GM12878 (cell line): ENCODE measurements around the gene MFGE8. TPM values are rescaled to one million over a fixed set of nuclear protein-coding genes. Genes with fewer than 3 reads are reported as not detected.

ENCODE experiments used
- ATAC-seq: fragments of 200-7000 bp; cut with Tn5 transposase; 3 replicates; pipeline ENCODE4 v1.9.1; 2020; ENCODE audit warnings: mild to moderate bottlenecking, moderate library complexity
- BruUV-seq: library from RNA; stranded (reverse); fragments of 400-500 nt; replicated peaks from 2 replicates; lab custom pipeline; 2021; lab: Mats Ljungman, UMichigan
- CTCF ChIA-PET: fragments of 300-600 bp; sonication (Branson Sonifier 250); formaldehyde crosslinking; extraction: SDS; loops from one replicate; lab custom pipeline; 2021; ENCODE audit warnings: inconsistent platforms; lab: Yijun Ruan, JAX
- POLR2A ChIA-PET: fragments of 350-600 bp; formaldehyde crosslinking; extraction: SDS; loops from one replicate; lab custom pipeline; 2021; ENCODE audit warnings: inconsistent platforms; lab: Charles Lee
- RAD21 ChIA-PET: fragments of 300-600 bp; sonication (Branson Sonifier 250); formaldehyde crosslinking; loops from one replicate; lab custom pipeline; 2023; ENCODE audit warnings: antibody characterized with exemption; ENCODE audit not compliant: unreplicated experiment; lab: Charles Lee
- SMC1A ChIA-PET: fragments of 300-600 bp; sonication (Branson Sonifier 250); formaldehyde crosslinking; loops from one replicate; lab custom pipeline; 2023; ENCODE audit not compliant: unreplicated experiment, uncharacterized antibody; lab: Charles Lee
- DNase-seq: peaks from one replicate; pipeline ENCODE4 v3.0.0-alpha.2; 2011; ENCODE audit warnings: low read depth, low spot score
- FAIRE-seq: peaks from 3 replicates; lab custom pipeline; 2011; peaks lifted over from hg19 to GRCh38; lab: Jason Lieb, UNC
- H2AFZ ChIP-seq: 2 replicates; pipeline ENCODE4 v1.6.0; 2011; ENCODE audit warnings: low read depth, low read length, control low read depth; ENCODE audit not compliant: control insufficient read depth
- H3K27ac ChIP-seq: 2 replicates; pipeline ENCODE4 v1.5.1; 2011; ENCODE audit warnings: control low read depth; ENCODE audit not compliant: control insufficient read depth, insufficient read depth
- H3K27me3 ChIP-seq, 2 experiments: replicated peaks in 1 of 2; 2 replicates each; pipeline versions ENCODE4 v1.6.0 to v1.6.1; 2011; ENCODE audit warnings: low read length in 1 of 2; ENCODE audit not compliant: control insufficient read depth in 2 of 2, insufficient read depth in 2 of 2
- H3K36me3 ChIP-seq, 2 experiments: 2 replicates each; pipeline ENCODE4 v1.5.1; 2011; ENCODE audit warnings: low read length in 1 of 2; ENCODE audit not compliant: control insufficient read depth in 2 of 2, insufficient read depth in 2 of 2
- H3K4me1 ChIP-seq: 2 replicates; pipeline ENCODE4 v1.6.1; 2011; ENCODE audit warnings: mild to moderate bottlenecking, low read length, moderate library complexity, mixed read lengths; ENCODE audit not compliant: control insufficient read depth, insufficient read depth
- H3K4me2 ChIP-seq: 2 replicates; pipeline ENCODE4 v1.6.0; 2011; ENCODE audit warnings: control low read depth; ENCODE audit not compliant: control insufficient read depth, insufficient read depth
- H3K4me3 ChIP-seq: fragments of 200-600 bp; sonication (generic); 2 replicates; pipeline ENCODE4 v1.5.1; 2016
- H3K79me2 ChIP-seq: 2 replicates; pipeline ENCODE4 v1.6.0; 2011; ENCODE audit warnings: low read length; ENCODE audit not compliant: control insufficient read depth, insufficient read depth
- H3K9ac ChIP-seq: 2 replicates; pipeline ENCODE4 v1.8.0; 2011; ENCODE audit warnings: low read length, control low read depth, mixed read lengths; ENCODE audit not compliant: control insufficient read depth, insufficient read depth
- H3K9me3 ChIP-seq: replicated peaks from 3 replicates; pipeline ENCODE4 v1.5.1; 2011; ENCODE audit warnings: mild to moderate bottlenecking, low read length; ENCODE audit not compliant: control insufficient read depth, insufficient read depth
- H4K20me1 ChIP-seq: 2 replicates; pipeline ENCODE4 v1.6.0; 2011; ENCODE audit not compliant: control insufficient read depth, insufficient read depth
- CEBPB ChIP-seq, 2 experiments: fragments of 150-350 bp in 1 of 2; IDR thresholded peaks; 2 replicates each; pipeline ENCODE4 v1.6.1; 2012 to 2014; ENCODE audit warnings: low read depth in 2 of 2, low read length in 2 of 2, borderline replicate concordance in 1 of 2, inconsistent platforms in 1 of 2
- FOXK2 ChIP-seq: fragments of 450-650 bp; IDR thresholded peaks from 2 replicates; pipeline ENCODE4 v1.6.1; 2017; ENCODE audit warnings: mild to moderate bottlenecking, moderate library complexity
- KDM1A ChIP-seq: fragments of 200-600 bp; sonication (generic); IDR thresholded peaks from 2 replicates; pipeline ENCODE4 v1.6.1; 2016; ENCODE audit warnings: borderline replicate concordance
- MTA3 ChIP-seq: IDR thresholded peaks from 2 replicates; pipeline ENCODE4 v1.6.1; 2012; ENCODE audit warnings: low read length, inconsistent platforms, borderline replicate concordance
- TARDBP ChIP-seq: IDR thresholded peaks from 2 replicates; pipeline ENCODE4 v1.6.1; 2016; ENCODE audit warnings: borderline replicate concordance
- TBL1XR1 ChIP-seq: IDR thresholded peaks from 2 replicates; pipeline ENCODE4 v1.6.1; 2012; ENCODE audit warnings: low read depth, low read length, improper control_type of control experiment
- TCF3 ChIP-seq: IDR thresholded peaks from 2 replicates; pipeline ENCODE4 v1.6.1; 2012; ENCODE audit warnings: low read depth, mild to moderate bottlenecking, low read length, borderline replicate concordance; ENCODE audit not compliant: insufficient read depth
- ZNF274 ChIP-seq: IDR thresholded peaks from one replicate; pipeline ENCODE4 v1.8.0; 2011; ENCODE audit not compliant: insufficient read length, insufficient read depth
- WGBS: methylation state at CpG from one replicate; pipeline ENCODE4 v1.1.6; 2016; ENCODE audit warnings: low lambda C conversion rate; ENCODE audit not compliant: insufficient replicate concordance, insufficient coverage; ENCODE audit errors: missing lambda C conversion rate; 5-methylcytosine and 5-hydroxymethylcytosine counted together
- in situ Hi-C: fragments of 300-500 bp; cut with MboI; formaldehyde crosslinking; loops from 9 replicates; pipeline ENCODE4 v1.14.3; 2018; ENCODE audit warnings: mixed read lengths
- intact Hi-C: fragments of 100-400 bp; cut with micrococcal nuclease; formaldehyde crosslinking; loops from one replicate; pipeline ENCODE4 v1.14.2; 2022; ENCODE audit not compliant: unreplicated experiment
- polyA plus RNA-seq, 11 experiments: library from polyadenylated mRNA; depleted of rRNA in 4 of 11; unstranded in 6 of 11; stranded (reverse) in 5 of 11; fragments of >200 nt; fragmentation: Nextera tagmentation in 4 of 11; fragmentation: Illumina TruSeq in 1 of 11; extraction: Ambion mirVana in 4 of 11; extraction: Trizol in 1 of 11; gene quantifications; 1 replicate in 1 of 11; 2 replicates in 10 of 11; pipeline versions ENCODE4 v1.2.1 to v1.2.3, GENCODE V29; 2011 to 2016; ENCODE audit warnings: inconsistent platforms in 2 of 11, missing spikeins in 2 of 11, low read depth in 1 of 11
- total RNA-seq, 4 experiments: library from RNA; depleted of rRNA in 3 of 4; stranded (reverse); fragments of >200 nt in 3 of 4; fragmentation: Illumina TruSeq in 1 of 4; extraction: Trizol in 1 of 4; gene quantifications; 2 replicates each; pipeline versions ENCODE4 v1.2.1 to v1.2.3, GENCODE V29; 2013 to 2021
- TF ChIP-seq, protein P1 (sequence below): fragments of 450-650 bp; IDR thresholded peaks from 2 replicates; pipeline ENCODE4 v1.6.1; 2017; ENCODE audit warnings: mild to moderate bottlenecking, moderate library complexity
- TF ChIP-seq, protein P2 (sequence below): IDR thresholded peaks from 2 replicates; pipeline ENCODE4 v1.6.1; 2012; ENCODE audit warnings: improper control_type of control experiment, low read depth, low read length; ENCODE audit not compliant: insufficient replicate concordance

MFGE8 gene
- total and polyA plus RNA-seq, 10 of the 15 experiments (the other 5 are each of a cell fraction or from before 2014, with no cell fraction given), result 0.81 to 5.9 (median 1.0) TPM; not detected in 2

DNA sequence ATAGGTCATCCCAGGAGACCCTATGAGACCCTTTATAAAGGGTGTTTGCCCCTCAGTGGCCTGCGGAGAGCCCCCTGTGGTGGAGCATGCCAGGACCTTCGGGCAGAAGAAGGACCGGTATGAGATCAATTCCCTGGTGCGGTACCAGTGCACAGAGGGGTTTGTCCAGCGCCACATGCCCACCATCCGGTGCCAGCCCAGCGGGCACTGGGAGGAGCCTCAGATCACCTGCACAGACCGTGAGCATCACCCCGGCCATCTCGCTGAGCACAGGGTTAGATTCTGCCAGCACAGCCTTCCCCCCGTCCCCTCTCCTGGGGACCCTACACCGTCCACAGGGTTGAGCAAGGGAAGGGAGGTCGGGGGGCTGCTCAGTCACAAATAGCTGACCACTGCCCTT, 39.4 kb downstream of the MFGE8 start:
- SMC1A ChIA-PET, result no interaction called here
- DNase-seq, result no peak
- CTCF ChIA-PET, result no interaction called here
- Histone ChIP-seq H2AFZ (no peak overlapping the region), H3K9ac (no peak overlapping the region), H3K79me2 (no peaks in the 10 kb centered on the region), H3K27ac (no peak overlapping the region), H4K20me1 (no peaks in the 10 kb centered on the region), H3K36me3 (no peaks in the 10 kb centered on the region), H3K9me3 (no peaks in the 10 kb centered on the region), H3K4me1 (no peaks in the 10 kb centered on the region), H3K4me2 (no peak overlapping the region), H3K4me3 (no peak overlapping the region), H3K27me3 (no peaks in the 10 kb centered on the region; a peak in 1 of 4 replicates)
- no peak for FAIRE-seq
- in situ Hi-C loops (no loop called here), intact Hi-C loops (no loop called here)
- BruUV-seq, result no TSS peak
- POLR2A ChIA-PET, result no interaction called here
- no peak for TF ChIP-seq ZNF274
- TF ChIP-seq, protein P1, sequence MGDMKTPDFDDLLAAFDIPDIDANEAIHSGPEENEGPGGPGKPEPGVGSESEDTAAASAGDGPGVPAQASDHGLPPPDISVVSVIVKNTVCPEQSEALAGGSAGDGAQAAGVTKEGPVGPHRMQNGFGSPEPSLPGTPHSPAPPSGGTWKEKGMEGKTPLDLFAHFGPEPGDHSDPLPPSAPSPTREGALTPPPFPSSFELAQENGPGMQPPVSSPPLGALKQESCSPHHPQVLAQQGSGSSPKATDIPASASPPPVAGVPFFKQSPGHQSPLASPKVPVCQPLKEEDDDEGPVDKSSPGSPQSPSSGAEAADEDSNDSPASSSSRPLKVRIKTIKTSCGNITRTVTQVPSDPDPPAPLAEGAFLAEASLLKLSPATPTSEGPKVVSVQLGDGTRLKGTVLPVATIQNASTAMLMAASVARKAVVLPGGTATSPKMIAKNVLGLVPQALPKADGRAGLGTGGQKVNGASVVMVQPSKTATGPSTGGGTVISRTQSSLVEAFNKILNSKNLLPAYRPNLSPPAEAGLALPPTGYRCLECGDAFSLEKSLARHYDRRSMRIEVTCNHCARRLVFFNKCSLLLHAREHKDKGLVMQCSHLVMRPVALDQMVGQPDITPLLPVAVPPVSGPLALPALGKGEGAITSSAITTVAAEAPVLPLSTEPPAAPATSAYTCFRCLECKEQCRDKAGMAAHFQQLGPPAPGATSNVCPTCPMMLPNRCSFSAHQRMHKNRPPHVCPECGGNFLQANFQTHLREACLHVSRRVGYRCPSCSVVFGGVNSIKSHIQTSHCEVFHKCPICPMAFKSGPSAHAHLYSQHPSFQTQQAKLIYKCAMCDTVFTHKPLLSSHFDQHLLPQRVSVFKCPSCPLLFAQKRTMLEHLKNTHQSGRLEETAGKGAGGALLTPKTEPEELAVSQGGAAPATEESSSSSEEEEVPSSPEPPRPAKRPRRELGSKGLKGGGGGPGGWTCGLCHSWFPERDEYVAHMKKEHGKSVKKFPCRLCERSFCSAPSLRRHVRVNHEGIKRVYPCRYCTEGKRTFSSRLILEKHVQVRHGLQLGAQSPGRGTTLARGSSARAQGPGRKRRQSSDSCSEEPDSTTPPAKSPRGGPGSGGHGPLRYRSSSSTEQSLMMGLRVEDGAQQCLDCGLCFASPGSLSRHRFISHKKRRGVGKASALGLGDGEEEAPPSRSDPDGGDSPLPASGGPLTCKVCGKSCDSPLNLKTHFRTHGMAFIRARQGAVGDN, result no peak
- no peak for TF ChIP-seq TARDBP
- TF ChIP-seq TCF3, result no peak
- no peak for TF ChIP-seq CEBPB (IDR thresholded peaks at IDR 0.05; ENCODE audit: borderline replicate concordance in 1 of 2, low read depth in 2 of 2, low read length in 2 of 2)
- no peak for TF ChIP-seq TBL1XR1
- TF ChIP-seq MTA3, result no peak
- no peak for TF ChIP-seq KDM1A
- TF ChIP-seq, protein P2, sequence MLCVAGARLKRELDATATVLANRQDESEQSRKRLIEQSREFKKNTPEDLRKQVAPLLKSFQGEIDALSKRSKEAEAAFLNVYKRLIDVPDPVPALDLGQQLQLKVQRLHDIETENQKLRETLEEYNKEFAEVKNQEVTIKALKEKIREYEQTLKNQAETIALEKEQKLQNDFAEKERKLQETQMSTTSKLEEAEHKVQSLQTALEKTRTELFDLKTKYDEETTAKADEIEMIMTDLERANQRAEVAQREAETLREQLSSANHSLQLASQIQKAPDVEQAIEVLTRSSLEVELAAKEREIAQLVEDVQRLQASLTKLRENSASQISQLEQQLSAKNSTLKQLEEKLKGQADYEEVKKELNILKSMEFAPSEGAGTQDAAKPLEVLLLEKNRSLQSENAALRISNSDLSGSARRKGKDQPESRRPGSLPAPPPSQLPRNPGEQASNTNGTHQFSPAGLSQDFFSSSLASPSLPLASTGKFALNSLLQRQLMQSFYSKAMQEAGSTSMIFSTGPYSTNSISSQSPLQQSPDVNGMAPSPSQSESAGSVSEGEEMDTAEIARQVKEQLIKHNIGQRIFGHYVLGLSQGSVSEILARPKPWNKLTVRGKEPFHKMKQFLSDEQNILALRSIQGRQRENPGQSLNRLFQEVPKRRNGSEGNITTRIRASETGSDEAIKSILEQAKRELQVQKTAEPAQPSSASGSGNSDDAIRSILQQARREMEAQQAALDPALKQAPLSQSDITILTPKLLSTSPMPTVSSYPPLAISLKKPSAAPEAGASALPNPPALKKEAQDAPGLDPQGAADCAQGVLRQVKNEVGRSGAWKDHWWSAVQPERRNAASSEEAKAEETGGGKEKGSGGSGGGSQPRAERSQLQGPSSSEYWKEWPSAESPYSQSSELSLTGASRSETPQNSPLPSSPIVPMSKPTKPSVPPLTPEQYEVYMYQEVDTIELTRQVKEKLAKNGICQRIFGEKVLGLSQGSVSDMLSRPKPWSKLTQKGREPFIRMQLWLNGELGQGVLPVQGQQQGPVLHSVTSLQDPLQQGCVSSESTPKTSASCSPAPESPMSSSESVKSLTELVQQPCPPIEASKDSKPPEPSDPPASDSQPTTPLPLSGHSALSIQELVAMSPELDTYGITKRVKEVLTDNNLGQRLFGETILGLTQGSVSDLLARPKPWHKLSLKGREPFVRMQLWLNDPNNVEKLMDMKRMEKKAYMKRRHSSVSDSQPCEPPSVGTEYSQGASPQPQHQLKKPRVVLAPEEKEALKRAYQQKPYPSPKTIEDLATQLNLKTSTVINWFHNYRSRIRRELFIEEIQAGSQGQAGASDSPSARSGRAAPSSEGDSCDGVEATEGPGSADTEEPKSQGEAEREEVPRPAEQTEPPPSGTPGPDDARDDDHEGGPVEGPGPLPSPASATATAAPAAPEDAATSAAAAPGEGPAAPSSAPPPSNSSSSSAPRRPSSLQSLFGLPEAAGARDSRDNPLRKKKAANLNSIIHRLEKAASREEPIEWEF, result no peak
- no peak for TF ChIP-seq FOXK2
- RAD21 ChIA-PET, result no interaction called here
- ATAC-seq, result no peak
- WGBS, result 43% methylated on average over 13 of the region's 13 CpGs
